K562 (cell line): ENCODE results near the gene PSMA4. TPM values are rescaled to one million over a fixed set of nuclear protein-coding genes. Genes with fewer than 3 reads are reported as not detected.
A peak's percentile ranks its signal among the peaks of the same experiment; 100 is the strongest.

Experiments
- ASH1L ChIP-seq: fragments of 450-650 bp; IDR thresholded peaks from 2 replicates; pipeline ENCODE4 v1.6.1; 2018; ENCODE audit warnings: borderline replicate concordance, mild to moderate bottlenecking, low read depth; ENCODE audit not compliant: partially characterized antibody
- BCLAF1 ChIP-seq, 2 experiments: fragments of 450-650 bp in 1 of 2; IDR thresholded peaks; 2 replicates each; pipeline ENCODE4 v1.6.1; 2011 to 2017; ENCODE audit warnings: low read depth in 2 of 2, antibody characterized with exemption in 1 of 2, borderline replicate concordance in 1 of 2, low read length in 1 of 2, mild to moderate bottlenecking in 1 of 2, mixed read lengths in 1 of 2; ENCODE audit not compliant: control insufficient read depth in 1 of 2
- BMI1 ChIP-seq: fragments of 150-350 bp; IDR thresholded peaks from 2 replicates; pipeline ENCODE4 v1.6.1; 2014; ENCODE audit warnings: low read length
- BRCA1 ChIP-seq, 2 experiments: fragments of 450-650 bp in 1 of 2; sonication (generic) in 1 of 2; formaldehyde crosslinking in 1 of 2; IDR thresholded peaks; 2 replicates each; pipeline versions ENCODE4 v1.5.0 to v1.6.1; 2017 to 2020; ENCODE audit warnings: mild to moderate bottlenecking in 1 of 2, missing genetic modification reagents in 1 of 2
- CREB3 ChIP-seq: fragments of 450-650 bp; conservative IDR thresholded peaks from 2 replicates; pipeline ENCODE4 v1.6.1; 2016; ENCODE audit warnings: missing genetic modification characterization, low read depth, mild to moderate bottlenecking, missing compliant biosample characterization, moderate library complexity
- E2F5 ChIP-seq: sonication (generic); formaldehyde crosslinking; IDR thresholded peaks from 2 replicates; pipeline ENCODE4 v1.8.0; 2022; ENCODE audit warnings: mild to moderate bottlenecking, missing genetic modification reagents
- FOXJ3 ChIP-seq: sonication (generic); formaldehyde crosslinking; IDR thresholded peaks from 2 replicates; pipeline ENCODE4 v1.4.0; 2020; ENCODE audit warnings: mild to moderate bottlenecking, missing genetic modification reagents
- KDM1A ChIP-seq, 2 experiments: fragments of 450-650 bp; IDR thresholded peaks; 2 replicates each; pipeline ENCODE4 v1.6.1; 2016; ENCODE audit warnings: mild to moderate bottlenecking in 2 of 2
- PATZ1 ChIP-seq: fragments of 250-450 bp; sonication (Bioruptor Pico); IDR thresholded peaks from 2 replicates; pipeline ENCODE4 v1.5.0; 2020; ENCODE audit warnings: mild to moderate bottlenecking, borderline replicate concordance
- SMAD1 ChIP-seq: fragments of 150-350 bp; IDR thresholded peaks from 2 replicates; pipeline ENCODE4 v1.6.1; 2014; ENCODE audit warnings: low read length, low read depth; ENCODE audit not compliant: partially characterized antibody
- ZNF280A ChIP-seq: fragments of 450-650 bp; IDR thresholded peaks from 2 replicates; pipeline ENCODE4 v1.6.1; 2018; ENCODE audit warnings: mild to moderate bottlenecking, low read depth; ENCODE audit not compliant: partially characterized antibody
- ZNF3 ChIP-seq: fragments of 250-450 bp; sonication (Bioruptor Pico); IDR thresholded peaks from 2 replicates; pipeline ENCODE4 v1.5.0; 2021; ENCODE audit warnings: mild to moderate bottlenecking, moderate library complexity
- ZNF384 ChIP-seq: IDR thresholded peaks from 2 replicates; pipeline ENCODE4 v1.6.1; 2012; ENCODE audit warnings: low read depth, low read length, improper control_type of control experiment
- ZNF41 ChIP-seq: fragments of 250-450 bp; sonication (Bioruptor Pico); conservative IDR thresholded peaks from 2 replicates; pipeline ENCODE4 v1.4.0; 2020; ENCODE audit warnings: mild to moderate bottlenecking
- ZNF512 ChIP-seq: IDR thresholded peaks from 2 replicates; pipeline ENCODE4 v1.6.1; 2016; ENCODE audit warnings: missing genetic modification characterization, missing compliant biosample characterization
- polyA plus RNA-seq, 8 experiments: library from polyadenylated mRNA; depleted of rRNA in 4 of 8; stranded (reverse) in 5 of 8; unstranded in 3 of 8; fragments of >200 nt; fragmentation: Nextera tagmentation in 2 of 8; fragmentation: Illumina TruSeq in 1 of 8; extraction: Ambion mirVana in 2 of 8; extraction: Trizol in 1 of 8; gene quantifications; 2 replicates each; pipeline versions ENCODE4 v1.2.1 to v1.2.3, GENCODE V29; 2011 to 2014; ENCODE audit warnings: inconsistent platforms in 1 of 8, missing spikeins in 1 of 8
- total RNA-seq, 7 experiments: library from RNA; depleted of rRNA in 6 of 7; stranded (reverse); fragments of >200 nt in 6 of 7; fragmentation: Illumina TruSeq in 2 of 7; extraction: Trizol in 2 of 7; gene quantifications; 2 replicates each; pipeline versions ENCODE4 v1.2.1 to v1.2.3, GENCODE V29; 2011 to 2021; ENCODE audit warnings: low replicate concordance in 1 of 7

Gene PSMA4
- total and polyA plus RNA-seq, 9 of the 15 experiments (the other 6 are each of a cell fraction or from before 2014, with no cell fraction given) = 304 to 1,857 (median 666) TPM

GRCh38 chr15:78565097-78565950 is 25.1 kb downstream of the PSMA4 start, which contains the start of gene CHRNA5 (continued):
- no peak for TF ChIP-seq ZNF41 (CRISPR knock-in tag)
- no peak for TF ChIP-seq FOXJ3 (CRISPR knock-in tag)
- TF ChIP-seq KDM1A (IDR thresholded peaks at IDR 0.05) = peak; percentile 34 to 77; a peak in 3 of 4 replicates
- no peak for TF ChIP-seq ZNF3 (CRISPR knock-in tag)
- TF ChIP-seq PATZ1 (CRISPR knock-in tag) = no peak
- TF ChIP-seq BMI1 = no peak
- TF ChIP-seq ZNF512 (tag) = no peak
- no peak for TF ChIP-seq SMAD1
- TF ChIP-seq ZNF280A = no peak
- no peak for TF ChIP-seq ASH1L
- no peak for TF ChIP-seq BRCA1 (IDR thresholded peaks at IDR 0.05)
- TF ChIP-seq BRCA1 (CRISPR knock-in tag; IDR thresholded peaks at IDR 0.05) = no peak
- no peak for TF ChIP-seq E2F5
- no peak for TF ChIP-seq ZNF384
- no peak for TF ChIP-seq CREB3 (tag)
- TF ChIP-seq BCLAF1 (IDR thresholded peaks at IDR 0.05; ENCODE audit: borderline replicate concordance in 1 of 2, control insufficient read depth in 1 of 2, low read depth in 2 of 2, low read length in 1 of 2) = no peak
